ENCODE measurements around the gene HIBCH. TPM values are rescaled to one million over a fixed set of nuclear protein-coding genes. Genes with fewer than 3 reads are reported as not detected.

HIBCH gene
- total and polyA plus RNA-seq, 2 donors from 2014 or later = 35.7 to 115 TPM

- DNase-seq (peak in 1 of 5 donors; percentile 57), FAIRE-seq (no peak)
- Histone ChIP-seq H3K4me3 (ENCODE audit: low read length in 3 of 3) (peak overlapping the region; percentile 46 to 73 (median 73)), H3K9ac (ENCODE audit: low read length in 3 of 3) (peak overlapping the region; percentile 18 to 78 (median 63)), H3K27me3 (ENCODE audit: control insufficient read depth, insufficient read depth, low read length) (no peaks in the 10 kb centered on the region), H3K9me3 (ENCODE audit: control insufficient read depth in 2 of 3, insufficient read depth in 1 of 3, low read length in 3 of 3) (no peaks in the 10 kb centered on the region), H3K27ac (ENCODE audit: low read depth in 2 of 2, low read length in 2 of 2) (peak overlapping the region; percentile 84 to 94), H3K36me3 (ENCODE audit: control insufficient read depth in 2 of 3, insufficient read depth in 3 of 3, low read length in 3 of 3) (no peaks in the 10 kb centered on the region), H3K4me1 (ENCODE audit: control insufficient read depth in 2 of 3, insufficient read depth in 2 of 3, low read depth in 1 of 3, low read length in 3 of 3) (peaks cover 0 to 6% (median 0%) of the 10 kb centered on the region in 3 donors)
- intact Hi-C loops (cut with DNase I) = no loop called here
- TF ChIP-seq, protein P1, sequence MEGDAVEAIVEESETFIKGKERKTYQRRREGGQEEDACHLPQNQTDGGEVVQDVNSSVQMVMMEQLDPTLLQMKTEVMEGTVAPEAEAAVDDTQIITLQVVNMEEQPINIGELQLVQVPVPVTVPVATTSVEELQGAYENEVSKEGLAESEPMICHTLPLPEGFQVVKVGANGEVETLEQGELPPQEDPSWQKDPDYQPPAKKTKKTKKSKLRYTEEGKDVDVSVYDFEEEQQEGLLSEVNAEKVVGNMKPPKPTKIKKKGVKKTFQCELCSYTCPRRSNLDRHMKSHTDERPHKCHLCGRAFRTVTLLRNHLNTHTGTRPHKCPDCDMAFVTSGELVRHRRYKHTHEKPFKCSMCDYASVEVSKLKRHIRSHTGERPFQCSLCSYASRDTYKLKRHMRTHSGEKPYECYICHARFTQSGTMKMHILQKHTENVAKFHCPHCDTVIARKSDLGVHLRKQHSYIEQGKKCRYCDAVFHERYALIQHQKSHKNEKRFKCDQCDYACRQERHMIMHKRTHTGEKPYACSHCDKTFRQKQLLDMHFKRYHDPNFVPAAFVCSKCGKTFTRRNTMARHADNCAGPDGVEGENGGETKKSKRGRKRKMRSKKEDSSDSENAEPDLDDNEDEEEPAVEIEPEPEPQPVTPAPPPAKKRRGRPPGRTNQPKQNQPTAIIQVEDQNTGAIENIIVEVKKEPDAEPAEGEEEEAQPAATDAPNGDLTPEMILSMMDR (IDR thresholded peaks at IDR 0.05; ENCODE audit: borderline replicate concordance, extremely low read depth, insufficient read depth) = no peak
Measured at GRCh38 chr2:190343089-190343535, 23.5 kb upstream of the HIBCH start.

- Histone ChIP-seq H3K4me3 (ENCODE audit: low read length in 3 of 3) (no peak overlapping the region), H3K36me3 (ENCODE audit: control insufficient read depth in 2 of 3, insufficient read depth in 3 of 3, low read length in 3 of 3) (no peaks in the 10 kb centered on the region), H3K4me1 (ENCODE audit: control insufficient read depth in 2 of 3, insufficient read depth in 2 of 3, low read depth in 1 of 3, low read length in 3 of 3) (peaks cover 0 to 6% (median 0%) of the 10 kb centered on the region in 3 donors), H3K27me3 (ENCODE audit: control insufficient read depth, insufficient read depth, low read length) (no peaks in the 10 kb centered on the region), H3K9ac (ENCODE audit: low read length in 3 of 3) (no peak overlapping the region), H3K9me3 (ENCODE audit: control insufficient read depth in 2 of 3, insufficient read depth in 1 of 3, low read length in 3 of 3) (no peaks in the 10 kb centered on the region), H3K27ac (ENCODE audit: low read depth in 2 of 2, low read length in 2 of 2) (peak overlapping the region in 1 of 2 donors; percentile 35)
- TF ChIP-seq, protein P1 (IDR thresholded peaks at IDR 0.05; ENCODE audit: borderline replicate concordance, extremely low read depth, insufficient read depth) = no peak
- DNase-seq = no peak
- no peak for FAIRE-seq
- intact Hi-C loops (cut with DNase I) = no loop called here
Measured at GRCh38 chr2:190342611-190343010, 23.0 kb upstream of the HIBCH start.

DNA sequence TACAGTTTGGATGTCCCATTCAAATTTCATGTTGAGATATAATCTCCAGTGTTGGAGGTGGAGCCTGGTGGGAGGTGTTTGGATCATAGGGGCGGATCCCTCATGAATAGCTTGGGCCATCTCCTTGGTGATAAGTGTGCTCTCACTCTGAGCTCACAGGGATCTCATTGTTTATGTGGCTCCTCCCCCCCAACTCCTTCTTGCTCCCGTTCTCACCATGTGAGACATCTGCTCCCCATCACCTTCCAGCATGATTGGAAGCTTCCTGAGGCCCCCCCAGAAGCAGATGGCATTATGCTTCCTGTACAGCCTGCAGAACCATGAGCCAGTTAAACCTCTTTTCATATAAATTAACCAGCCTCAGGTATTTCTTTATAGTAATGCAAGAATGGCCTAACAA is 20.7 kb upstream of the HIBCH start:
- H3K4me1 ChIP-seq (ENCODE audit: control insufficient read depth in 2 of 3, insufficient read depth in 2 of 3, low read depth in 1 of 3, low read length in 3 of 3) = peaks cover 0 to 6% (median 0%) of the 10 kb centered on the region in 3 donors
- TF ChIP-seq, protein P1 (IDR thresholded peaks at IDR 0.05; ENCODE audit: borderline replicate concordance, extremely low read depth, insufficient read depth) = no peak

DNA sequence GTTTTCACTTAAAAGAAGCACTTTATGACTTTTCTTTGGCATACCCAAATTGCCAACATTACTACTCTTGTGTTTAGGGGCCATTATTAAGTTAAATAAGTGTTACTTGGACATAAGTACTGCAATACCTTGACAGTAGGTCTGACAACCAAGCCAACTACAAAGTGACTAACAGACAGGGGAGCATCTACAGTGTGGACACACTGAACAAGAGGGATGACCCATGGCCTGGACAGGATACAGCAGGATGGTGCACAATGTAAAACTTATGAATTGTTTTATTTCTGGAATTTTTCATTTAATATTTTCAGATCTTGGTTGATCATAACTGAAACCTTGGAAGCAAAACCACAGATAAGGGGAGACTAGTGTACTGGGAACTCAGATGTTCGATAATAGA is 19.8 kb upstream of the HIBCH start:
- FAIRE-seq (no peak), DNase-seq (no peak)
- intact Hi-C loops (cut with DNase I) = no loop called here
- Histone ChIP-seq H3K27me3 (ENCODE audit: control insufficient read depth, insufficient read depth, low read length) (no peaks in the 10 kb centered on the region), H3K4me3 (ENCODE audit: low read length in 3 of 3) (no peak overlapping the region), H3K9ac (ENCODE audit: low read length in 3 of 3) (no peak overlapping the region), H3K9me3 (ENCODE audit: control insufficient read depth in 2 of 3, insufficient read depth in 1 of 3, low read length in 3 of 3) (no peaks in the 10 kb centered on the region), H3K27ac (ENCODE audit: low read depth in 2 of 2, low read length in 2 of 2) (no peak overlapping the region), H3K4me1 (ENCODE audit: control insufficient read depth in 2 of 3, insufficient read depth in 2 of 3, low read depth in 1 of 3, low read length in 3 of 3) (peaks cover 0 to 7% (median 6%) of the 10 kb centered on the region in 3 donors), H3K36me3 (ENCODE audit: control insufficient read depth in 2 of 3, insufficient read depth in 3 of 3, low read length in 3 of 3) (no peaks in the 10 kb centered on the region)
- TF ChIP-seq, protein P1 (IDR thresholded peaks at IDR 0.05; ENCODE audit: borderline replicate concordance, extremely low read depth, insufficient read depth) = no peak

More for the DNA sequence above, 20.7 kb upstream of the HIBCH start:
- no peak overlapping the region for H3K4me3 ChIP-seq (ENCODE audit: low read length in 3 of 3)
- no peaks in the 10 kb centered on the region for H3K9me3 ChIP-seq (ENCODE audit: control insufficient read depth in 2 of 3, insufficient read depth in 1 of 3, low read length in 3 of 3)
- no peaks in the 10 kb centered on the region for H3K36me3 ChIP-seq (ENCODE audit: control insufficient read depth in 2 of 3, insufficient read depth in 3 of 3, low read length in 3 of 3)
- no peak overlapping the region for H3K9ac ChIP-seq (ENCODE audit: low read length in 3 of 3)
- H3K27ac ChIP-seq (ENCODE audit: low read depth in 2 of 2, low read length in 2 of 2) = no peak overlapping the region
- FAIRE-seq (no peak), DNase-seq (no peak)
- H3K27me3 ChIP-seq (ENCODE audit: control insufficient read depth, insufficient read depth, low read length) = no peaks in the 10 kb centered on the region
- intact Hi-C loops (cut with DNase I) = no loop called here

Data from kidney (tissue), 14 donors.